DLD1 (cell line): ENCODE data around the gene ALPK1.

ENCODE experiments used
- in situ Hi-C: cut with HindIII; loops from 2 replicates; pipeline ENCODE4 v1.10.0; 2017; ENCODE audit warnings: low sequenced_read_pairs

Gene ALPK1

DNA sequence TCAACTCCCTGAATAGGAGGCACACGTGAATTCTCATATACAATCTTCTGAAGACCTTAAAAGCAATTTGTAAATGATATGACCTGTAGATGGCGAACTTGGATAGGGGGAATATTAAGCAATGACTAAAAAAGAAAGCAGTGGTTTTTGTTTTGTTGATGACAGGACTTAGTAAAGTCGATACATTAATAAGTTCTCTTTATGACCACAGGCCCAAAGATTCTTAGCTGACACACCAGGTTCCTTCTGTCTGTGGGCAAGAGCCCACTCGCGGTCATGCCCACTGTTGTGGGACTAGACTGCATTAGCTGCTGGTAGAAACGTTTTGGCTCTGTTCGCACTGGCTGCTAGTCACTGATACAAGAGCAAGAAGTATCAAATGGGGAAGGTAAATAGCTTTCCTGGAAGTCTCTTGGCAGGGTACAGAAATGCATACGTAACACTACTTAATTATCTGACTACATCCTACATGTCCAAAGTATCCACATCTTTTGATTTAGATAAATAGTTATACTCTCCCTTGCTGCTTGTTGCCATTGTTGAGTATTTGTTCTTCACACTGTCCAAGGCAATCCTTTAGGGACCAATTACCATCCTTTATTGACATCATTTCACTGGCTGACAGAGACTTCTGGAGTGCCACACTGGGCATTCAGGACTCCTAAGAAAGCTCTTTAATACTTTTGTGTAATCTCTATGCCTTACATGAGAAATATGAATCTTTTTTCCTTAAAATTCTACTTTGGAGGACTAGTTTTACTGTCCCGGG lies 31.0 kb downstream of the ALPK1 start:
- in situ Hi-C loops: no loop called here

DNA sequence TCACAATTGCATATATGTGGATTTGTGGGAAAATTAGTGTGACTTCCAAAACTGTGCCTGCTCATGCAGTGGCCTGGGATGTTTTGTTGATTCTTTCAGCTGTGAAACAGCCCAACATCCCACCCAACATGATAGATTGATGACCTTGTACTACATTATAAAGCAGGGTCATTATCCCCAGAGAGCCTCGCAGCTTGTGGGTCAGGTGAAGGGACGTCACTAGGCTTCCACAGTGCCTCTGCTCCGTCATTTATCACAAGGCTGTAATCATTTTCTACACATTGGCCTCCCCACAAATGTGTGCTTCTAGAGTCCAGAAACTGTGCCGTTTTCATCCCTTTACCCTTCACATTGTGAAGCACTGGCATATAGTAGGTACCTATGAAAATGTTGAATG lies 31.6 kb downstream of the ALPK1 start:
- in situ Hi-C loops: no loop called here

DNA sequence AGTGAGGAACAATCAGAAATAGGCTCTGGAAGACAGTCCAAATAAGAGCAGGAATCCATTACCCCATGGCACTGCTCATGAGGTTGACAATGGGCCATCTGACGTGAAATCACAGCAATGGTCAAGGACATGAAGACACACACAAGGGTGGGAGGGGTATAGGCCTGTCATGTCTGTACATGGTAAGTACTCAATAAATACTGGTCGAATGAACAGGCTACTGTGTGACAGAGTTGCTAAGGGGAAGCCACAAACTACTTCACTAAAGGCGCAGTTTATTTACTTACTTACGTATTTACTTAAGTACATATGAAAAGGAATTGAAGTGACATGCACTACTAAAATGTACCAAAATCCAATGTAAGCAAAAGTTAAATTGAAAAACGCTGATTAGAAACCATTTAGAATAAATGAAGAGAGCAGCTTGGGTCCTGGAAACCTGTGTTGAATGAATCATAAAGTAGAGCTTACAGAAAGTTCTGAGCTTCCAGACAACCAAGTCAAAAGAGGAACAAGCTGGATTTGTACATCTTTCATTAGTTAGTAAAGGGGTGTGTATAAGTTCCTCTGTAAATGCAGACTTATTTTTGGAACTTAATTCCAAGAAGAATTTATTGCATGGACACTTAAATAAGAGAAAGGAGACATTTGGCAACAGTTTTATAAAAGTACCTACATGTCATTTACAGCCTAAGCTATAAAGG lies 32.7 kb downstream of the ALPK1 start:
- in situ Hi-C loops: no loop called here

DNA sequence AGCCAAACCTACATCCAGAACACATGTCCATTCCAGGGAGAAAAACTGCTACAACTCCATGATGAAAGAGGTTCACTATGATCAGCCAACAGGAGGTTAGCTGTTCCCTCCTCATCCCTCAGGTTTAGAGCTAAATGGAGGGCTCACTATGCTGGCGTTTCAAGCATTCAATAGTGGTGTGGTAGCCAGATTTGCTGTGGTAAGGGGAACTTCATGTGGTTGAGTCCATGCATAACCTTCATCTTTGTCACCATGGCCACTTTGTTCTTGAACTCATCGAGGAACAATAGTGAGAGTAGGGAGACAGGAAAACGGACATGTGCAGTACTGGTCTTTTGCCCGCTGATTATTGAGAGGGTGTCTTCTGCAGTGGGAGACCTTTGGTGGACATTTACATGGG lies 33.8 kb downstream of the ALPK1 start:
- in situ Hi-C loops: no loop called here

DNA sequence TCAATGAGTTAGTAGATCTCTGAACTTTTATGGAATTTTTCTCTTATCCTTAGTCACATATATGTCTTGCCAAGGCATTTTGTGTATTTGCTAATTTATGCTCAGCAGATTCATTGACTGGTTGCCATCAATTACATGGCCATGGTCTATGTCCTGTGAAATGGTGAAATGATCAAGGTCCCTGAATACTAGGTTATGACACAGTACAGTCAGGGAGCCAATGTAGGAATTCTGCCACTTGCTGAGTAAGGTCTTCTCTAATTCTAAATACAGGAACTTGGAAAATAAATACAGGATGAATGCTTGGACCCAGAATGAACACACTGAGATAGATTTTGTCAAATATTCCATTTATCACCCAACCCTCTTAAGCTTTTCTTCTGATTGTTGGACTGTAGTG lies 35.2 kb downstream of the ALPK1 start:
- in situ Hi-C loops: no loop called here

DNA sequence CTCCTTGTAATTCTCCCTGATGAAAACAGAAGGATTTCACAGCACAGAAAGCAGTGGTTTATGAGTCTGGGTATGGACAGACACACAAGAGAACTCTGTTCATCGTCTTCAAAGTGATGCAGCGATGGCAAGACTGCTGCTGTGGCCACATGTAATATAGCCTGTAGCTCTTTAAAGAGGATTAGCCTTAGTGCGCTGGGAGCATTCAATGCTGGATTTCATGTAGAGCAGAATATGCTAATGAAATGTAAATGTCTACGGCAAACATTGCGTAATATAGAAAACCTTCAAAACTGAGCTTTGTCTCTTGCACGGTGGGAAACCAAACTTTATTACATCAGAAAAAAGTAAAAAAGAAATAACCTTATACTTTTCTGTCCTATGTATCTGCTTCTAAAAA lies 42.9 kb downstream of the ALPK1 start:
- in situ Hi-C loops: no loop called here

DNA sequence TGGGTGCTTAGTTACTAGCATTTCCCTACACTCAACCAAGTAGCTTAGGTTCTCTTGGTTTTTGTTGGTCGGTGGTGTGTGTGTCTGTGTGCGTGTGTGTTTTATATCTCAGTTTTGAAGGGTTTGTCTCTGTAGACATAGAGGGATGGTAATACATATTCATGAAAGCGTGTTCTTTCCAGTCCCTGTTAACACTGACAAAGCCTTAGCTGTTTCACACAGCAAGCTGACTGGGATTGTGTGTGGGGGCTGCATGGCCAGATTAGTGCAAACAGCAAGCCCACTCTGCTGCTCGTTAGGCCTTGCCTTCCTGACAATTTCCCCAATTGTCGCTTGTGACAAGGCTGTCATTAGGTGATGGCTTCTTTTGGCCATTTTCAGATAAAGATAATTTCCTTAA lies 43.9 kb downstream of the ALPK1 start:
- in situ Hi-C loops: no loop called here

DNA sequence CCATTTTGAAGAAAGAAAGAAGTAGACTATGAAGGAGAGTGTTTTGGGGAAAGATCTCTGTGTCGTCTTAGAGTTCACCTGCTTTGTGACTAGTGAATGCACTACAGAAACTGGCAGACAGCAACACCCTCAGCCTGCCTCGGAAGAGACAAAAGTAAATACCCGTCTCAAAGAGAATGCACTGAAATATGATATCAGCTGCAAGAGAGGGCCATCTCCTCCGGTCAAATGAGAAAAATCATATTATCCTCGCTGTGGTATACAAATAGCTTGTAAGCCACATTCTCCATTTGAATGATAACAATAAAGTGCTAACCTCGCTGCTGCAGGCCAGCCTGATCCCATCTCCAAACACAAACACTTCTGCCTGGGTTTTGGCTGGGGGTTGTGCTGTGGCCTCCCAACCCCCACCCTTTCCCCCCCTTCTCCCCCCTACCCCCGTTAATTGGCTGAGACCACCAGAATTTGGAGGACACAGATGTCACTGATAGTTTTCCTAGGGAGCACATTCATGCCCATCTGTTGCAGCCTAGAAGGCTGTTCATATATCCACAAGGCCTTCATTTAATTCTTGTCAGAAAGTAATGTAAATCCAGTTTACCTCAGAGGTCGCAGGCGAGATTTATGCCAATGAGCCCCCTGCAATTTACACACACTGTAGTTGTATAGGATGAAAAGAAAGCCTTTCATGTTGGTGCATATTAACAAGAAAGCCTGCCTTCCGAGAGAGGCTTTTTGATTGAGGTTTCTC lies 46.3 kb downstream of the ALPK1 start:
- in situ Hi-C loops: no loop called here

DNA sequence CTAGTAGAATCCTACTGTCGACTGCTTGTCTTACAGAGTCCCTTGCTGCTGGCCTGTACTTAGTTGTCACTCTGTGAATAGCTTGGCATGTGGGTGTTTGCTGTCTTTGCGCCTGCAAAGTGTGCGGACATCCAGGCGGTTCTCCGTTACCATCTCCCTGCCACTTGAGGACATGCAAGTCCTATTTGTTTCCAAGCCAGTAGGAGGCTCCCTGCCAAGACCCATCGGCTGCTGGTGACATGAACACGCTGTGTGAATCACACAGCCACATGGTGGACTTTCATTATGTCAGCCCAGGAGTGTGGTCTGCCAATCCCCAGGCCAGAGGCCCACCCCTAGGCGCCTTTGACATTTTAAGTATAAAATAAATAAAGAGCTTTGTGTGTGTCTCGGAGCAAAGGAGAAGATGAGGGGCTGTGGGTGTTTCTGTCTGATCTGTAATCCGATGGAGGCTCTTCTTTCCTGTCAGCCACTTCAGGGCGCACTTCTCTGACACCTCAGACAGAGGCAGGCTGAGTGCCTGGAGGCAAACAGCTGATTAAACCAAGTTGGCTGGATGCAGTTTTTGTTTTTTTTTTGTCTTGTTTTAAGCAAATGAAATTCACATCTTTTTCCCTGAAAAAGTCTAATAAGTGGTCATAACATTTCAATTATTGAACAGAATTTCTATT lies 51.5 kb downstream of the ALPK1 start:
- in situ Hi-C loops: no loop called here

DNA sequence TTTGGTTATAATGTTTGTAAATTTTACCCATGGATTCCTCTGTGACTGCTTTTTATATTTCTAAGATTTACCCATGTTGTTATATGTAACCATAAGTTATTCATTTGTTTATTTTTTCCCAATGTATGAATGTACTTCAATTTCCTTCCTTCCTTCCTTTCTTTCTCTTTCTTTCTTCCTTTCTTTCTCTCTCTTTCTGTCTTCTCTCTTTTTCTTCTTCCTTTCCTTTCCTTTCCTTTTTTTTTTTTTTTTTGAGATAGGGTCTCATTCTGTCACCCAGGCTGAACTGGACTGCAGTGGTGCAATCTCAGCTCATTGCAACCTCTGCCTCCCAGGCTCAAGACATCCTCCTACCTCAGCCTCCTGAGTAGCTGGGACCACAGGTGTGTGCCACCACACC lies 55.6 kb downstream of the ALPK1 start:
- in situ Hi-C loops: no loop called here

DNA sequence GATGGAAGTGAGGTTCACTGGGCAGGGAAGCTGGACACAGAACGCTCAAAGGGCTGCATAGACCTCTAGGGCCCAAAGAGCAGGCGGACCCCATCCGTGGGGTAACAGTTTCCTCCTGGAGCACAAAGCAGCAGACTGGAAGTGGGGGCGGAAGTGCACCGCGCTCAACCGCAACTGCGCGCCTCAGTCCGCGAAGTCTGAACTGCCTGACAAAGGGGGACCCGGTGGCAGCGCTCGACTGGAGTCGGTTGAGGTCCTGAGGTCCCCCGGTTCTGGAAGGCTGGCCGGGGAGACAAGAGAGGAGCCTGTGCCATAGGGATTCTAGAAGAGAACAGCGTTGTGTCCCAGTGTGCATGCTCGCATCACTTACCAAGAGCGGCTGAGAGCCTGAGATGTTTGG lies 58.5 kb downstream of the ALPK1 start:
- in situ Hi-C loops: no loop called here

DNA sequence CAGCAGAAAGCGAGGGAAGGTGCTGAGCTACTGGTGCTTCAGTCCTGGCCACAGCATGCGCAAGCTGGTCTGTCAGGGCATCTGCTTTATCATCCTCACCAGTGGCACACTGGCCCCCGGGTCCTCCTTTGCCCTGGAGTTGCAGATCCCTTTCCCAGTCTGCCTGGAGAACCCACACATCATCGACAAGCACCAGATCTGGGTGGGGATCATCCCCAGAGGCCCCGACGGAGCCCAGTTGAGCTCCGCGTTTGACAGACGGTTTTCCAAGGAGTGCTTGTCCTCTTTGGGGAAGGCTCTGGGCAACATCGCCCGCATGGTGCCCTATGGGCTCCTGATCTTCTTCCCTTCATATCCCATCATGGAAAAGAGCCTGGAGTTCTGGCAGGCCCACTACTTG lies 60.3 kb downstream of the ALPK1 start:
- in situ Hi-C loops: no loop called here

DNA sequence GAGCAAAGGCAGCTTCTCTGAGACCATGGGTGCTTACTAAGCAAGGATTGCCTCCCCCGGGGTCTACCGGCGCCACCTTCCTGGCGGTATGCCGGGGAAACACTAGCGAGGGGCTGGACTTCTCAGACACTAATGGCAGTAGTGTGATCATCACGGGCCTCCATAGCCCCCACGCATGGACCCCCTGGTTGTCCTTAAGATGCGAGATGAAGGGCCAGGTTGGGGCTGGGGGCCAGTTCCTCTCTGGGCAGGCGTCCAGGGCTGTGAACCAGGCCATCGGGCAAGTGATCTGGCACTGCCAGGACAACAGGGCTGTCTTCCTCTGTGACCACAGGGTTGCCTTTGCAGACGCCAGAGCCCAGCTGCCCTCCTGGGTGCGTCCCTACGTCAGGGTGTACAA lies 60.7 kb downstream of the ALPK1 start:
- in situ Hi-C loops: no loop called here

DNA sequence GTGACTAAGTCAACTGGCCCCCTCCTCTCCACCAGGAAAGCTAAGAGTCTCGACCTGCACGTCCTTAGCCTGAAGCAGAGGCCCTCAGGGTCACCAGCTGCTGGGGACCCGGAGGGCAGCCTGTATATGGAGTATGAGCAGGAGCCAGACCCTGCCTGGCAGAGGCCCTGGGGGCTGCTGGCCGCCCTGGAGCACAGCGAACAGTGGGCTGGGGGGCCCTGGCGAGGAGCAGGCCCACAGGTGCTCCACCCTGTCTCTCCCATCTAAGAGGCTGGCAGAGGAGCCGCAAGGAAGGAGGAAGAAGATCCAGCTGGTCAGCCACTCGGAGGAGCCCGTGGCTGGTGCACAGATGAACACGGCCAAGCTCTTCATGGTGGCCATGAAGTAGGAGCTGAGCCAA lies 61.2 kb downstream of the ALPK1 start:
- in situ Hi-C loops: no loop called here

DNA sequence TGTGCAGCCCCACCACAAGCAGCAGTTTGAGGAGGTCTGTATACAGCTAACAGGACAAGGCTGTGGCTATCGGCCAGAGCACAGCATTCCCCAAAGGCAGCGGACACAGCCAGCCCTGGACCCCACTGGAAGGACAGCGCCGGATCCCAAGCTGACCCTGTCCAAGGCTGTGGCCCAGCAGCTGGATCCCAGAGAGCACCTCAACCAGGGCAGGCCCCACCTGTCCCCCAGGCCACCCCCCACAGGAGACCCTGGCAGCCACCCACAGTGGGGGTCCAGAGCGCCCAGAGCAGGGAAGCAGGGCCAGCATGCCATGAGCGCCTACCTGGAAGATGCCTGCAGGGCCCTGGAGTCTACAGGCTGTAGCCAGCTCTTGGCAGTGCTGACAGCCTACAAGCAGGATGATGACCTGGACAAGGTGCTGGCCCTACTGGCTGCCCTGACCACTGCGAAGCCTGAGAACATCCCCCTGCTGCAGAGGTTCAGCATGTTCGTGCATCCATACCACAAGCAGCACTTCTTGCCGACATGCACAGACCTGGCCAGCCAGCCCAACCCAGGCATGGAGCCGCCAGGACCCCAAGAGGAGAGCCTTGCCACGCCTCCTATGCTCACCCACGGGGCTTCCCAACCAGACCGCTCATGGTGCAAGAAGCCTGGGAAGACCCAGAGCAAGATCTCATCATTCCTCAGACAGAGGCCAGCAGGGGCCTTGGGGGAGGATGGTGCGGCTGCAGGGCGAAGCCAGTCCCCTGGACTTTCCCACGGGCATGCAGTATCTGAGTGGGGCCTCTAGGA lies 62.0 kb downstream of the ALPK1 start:
- in situ Hi-C loops: no loop called here

DNA sequence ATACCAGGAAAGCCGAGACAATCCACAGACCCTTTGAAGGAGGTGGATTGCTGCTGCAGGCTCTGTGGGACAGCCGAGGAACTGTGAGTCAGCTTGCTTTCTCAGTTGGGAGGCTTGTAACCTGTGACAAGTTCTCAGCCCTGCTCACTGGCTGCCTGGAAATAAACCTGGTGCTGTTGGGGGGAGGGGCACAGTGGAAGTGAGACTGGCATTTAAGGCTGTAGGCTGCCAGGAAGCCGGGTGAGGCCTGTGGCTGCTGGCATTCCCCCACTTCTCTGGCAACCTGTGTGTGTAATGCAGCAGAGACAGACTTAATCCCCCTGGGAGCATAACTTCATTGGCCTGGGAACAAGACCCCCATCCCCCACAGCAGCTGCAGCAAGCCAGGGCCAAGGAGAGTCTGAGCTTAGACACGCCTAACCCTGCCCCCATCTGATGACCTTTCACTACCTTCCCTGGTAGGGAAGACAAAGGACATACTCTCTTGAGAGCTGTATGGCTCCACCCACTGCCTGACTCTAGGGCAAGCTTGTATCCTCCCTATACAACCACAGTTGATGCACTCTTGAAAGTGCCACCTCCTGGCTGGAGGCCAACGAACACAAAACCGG lies 64.1 kb downstream of the ALPK1 start:
- in situ Hi-C loops: no loop called here

DNA sequence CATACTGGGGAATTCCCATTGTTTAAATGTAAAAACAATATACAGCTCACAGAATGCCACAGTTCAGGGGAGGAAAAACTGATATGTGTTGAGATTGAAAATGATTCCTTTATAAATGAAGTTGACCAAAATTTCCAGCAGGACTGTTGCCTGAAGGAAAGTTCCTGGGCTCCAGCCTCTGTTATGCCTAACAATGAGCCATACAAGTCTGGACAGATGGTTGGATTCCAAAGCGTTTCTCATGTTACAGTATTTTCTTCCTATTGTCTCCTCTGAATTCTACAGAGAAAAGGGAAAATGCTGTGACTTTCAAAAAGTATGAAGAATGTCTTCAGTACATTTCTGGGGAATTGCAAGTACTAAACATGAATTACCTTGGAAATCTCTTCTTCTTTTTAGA lies 73.3 kb downstream of the ALPK1 start:
- in situ Hi-C loops: no loop called here

DNA sequence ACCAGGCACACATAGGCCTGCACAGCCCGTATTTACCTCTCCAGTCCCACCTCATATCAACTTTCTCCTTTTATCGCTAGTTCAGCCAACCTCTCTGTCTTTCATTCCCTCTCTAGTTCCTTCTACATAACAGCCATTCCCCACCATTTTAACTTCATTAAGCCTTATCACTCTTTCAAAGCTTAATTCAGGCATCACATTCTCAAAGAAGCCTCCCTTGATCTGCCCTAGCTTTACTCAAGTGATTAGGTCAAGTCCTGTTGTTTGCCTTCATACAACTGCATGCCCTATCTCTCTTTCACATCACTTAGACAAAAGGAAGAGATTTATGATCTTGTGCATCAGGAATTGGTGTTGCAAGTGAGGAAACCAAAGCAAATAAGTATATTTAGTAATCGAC lies 74.2 kb downstream of the ALPK1 start:
- in situ Hi-C loops: no loop called here

DNA sequence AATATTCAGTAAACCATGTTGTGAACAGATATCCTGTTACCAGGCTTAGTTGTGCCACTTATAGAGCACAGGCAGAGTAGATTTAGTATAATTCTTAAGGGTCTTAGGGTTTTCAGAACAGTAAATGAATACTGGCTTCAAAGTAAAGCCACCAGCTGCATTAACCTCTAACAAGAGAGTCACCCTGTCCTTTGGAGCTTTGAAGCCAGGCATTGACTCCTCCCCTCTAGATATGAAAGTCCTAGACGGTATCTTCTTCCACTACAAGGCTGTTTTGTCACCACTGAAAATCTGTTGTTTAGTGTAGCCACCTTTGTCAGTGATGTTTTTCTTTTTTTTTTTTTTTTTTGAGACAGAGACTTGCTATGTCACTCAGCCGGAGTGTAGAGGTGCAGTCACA lies 77.7 kb downstream of the ALPK1 start:
- in situ Hi-C loops: no loop called here

DNA sequence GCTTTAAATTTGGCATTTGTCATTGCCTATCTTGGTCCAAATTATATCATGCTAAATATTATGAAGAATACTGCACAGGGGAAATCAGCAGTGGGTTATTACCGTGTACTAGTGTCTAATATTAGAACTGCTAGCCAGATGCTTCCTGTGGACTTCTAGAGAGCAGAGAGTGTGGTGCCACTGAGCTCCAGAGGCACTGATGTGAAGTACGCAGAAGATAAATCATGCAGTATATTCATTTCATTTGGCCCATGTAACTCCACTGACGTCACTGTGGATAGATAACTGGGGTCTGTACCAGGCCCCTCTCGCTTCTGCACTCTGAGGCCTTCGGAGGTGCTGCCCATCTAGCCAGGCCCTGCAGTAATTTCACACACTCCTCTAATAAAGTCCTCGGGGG lies 80.0 kb downstream of the ALPK1 start:
- in situ Hi-C loops: no loop called here
